GM12878 (cell line): ENCODE results near the gene IAPP. TPM values are rescaled to one million over a fixed set of nuclear protein-coding genes. Genes with fewer than 3 reads are reported as not detected.

Experiments
- ATAC-seq: fragments of 200-7000 bp; cut with Tn5 transposase; 3 replicates; pipeline ENCODE4 v1.9.1; 2020; ENCODE audit warnings: mild to moderate bottlenecking, moderate library complexity
- BruUV-seq: library from RNA; stranded (reverse); fragments of 400-500 nt; replicated peaks from 2 replicates; lab custom pipeline; 2021; lab: Mats Ljungman, UMichigan
- CTCF ChIA-PET: fragments of 300-600 bp; sonication (Branson Sonifier 250); formaldehyde crosslinking; extraction: SDS; loops from one replicate; lab custom pipeline; 2021; ENCODE audit warnings: inconsistent platforms; lab: Yijun Ruan, JAX
- POLR2A ChIA-PET: fragments of 350-600 bp; formaldehyde crosslinking; extraction: SDS; loops from one replicate; lab custom pipeline; 2021; ENCODE audit warnings: inconsistent platforms; lab: Charles Lee
- RAD21 ChIA-PET: fragments of 300-600 bp; sonication (Branson Sonifier 250); formaldehyde crosslinking; loops from one replicate; lab custom pipeline; 2023; ENCODE audit warnings: antibody characterized with exemption; ENCODE audit not compliant: unreplicated experiment; lab: Charles Lee
- SMC1A ChIA-PET: fragments of 300-600 bp; sonication (Branson Sonifier 250); formaldehyde crosslinking; loops from one replicate; lab custom pipeline; 2023; ENCODE audit not compliant: unreplicated experiment, uncharacterized antibody; lab: Charles Lee
- DNase-seq: peaks from one replicate; pipeline ENCODE4 v3.0.0-alpha.2; 2011; ENCODE audit warnings: low read depth, low spot score
- FAIRE-seq: peaks from 3 replicates; lab custom pipeline; 2011; peaks lifted over from hg19 to GRCh38; lab: Jason Lieb, UNC
- H2AFZ ChIP-seq: 2 replicates; pipeline ENCODE4 v1.6.0; 2011; ENCODE audit warnings: low read depth, low read length, control low read depth; ENCODE audit not compliant: control insufficient read depth
- H3K27ac ChIP-seq: 2 replicates; pipeline ENCODE4 v1.5.1; 2011; ENCODE audit warnings: control low read depth; ENCODE audit not compliant: control insufficient read depth, insufficient read depth
- H3K27me3 ChIP-seq, 2 experiments: replicated peaks in 1 of 2; 2 replicates each; pipeline versions ENCODE4 v1.6.0 to v1.6.1; 2011; ENCODE audit warnings: low read length in 1 of 2; ENCODE audit not compliant: control insufficient read depth in 2 of 2, insufficient read depth in 2 of 2
- H3K36me3 ChIP-seq, 2 experiments: 2 replicates each; pipeline ENCODE4 v1.5.1; 2011; ENCODE audit warnings: low read length in 1 of 2; ENCODE audit not compliant: control insufficient read depth in 2 of 2, insufficient read depth in 2 of 2
- H3K4me1 ChIP-seq: 2 replicates; pipeline ENCODE4 v1.6.1; 2011; ENCODE audit warnings: mild to moderate bottlenecking, low read length, moderate library complexity, mixed read lengths; ENCODE audit not compliant: control insufficient read depth, insufficient read depth
- H3K4me2 ChIP-seq: 2 replicates; pipeline ENCODE4 v1.6.0; 2011; ENCODE audit warnings: control low read depth; ENCODE audit not compliant: control insufficient read depth, insufficient read depth
- H3K4me3 ChIP-seq: fragments of 200-600 bp; sonication (generic); 2 replicates; pipeline ENCODE4 v1.5.1; 2016
- H3K79me2 ChIP-seq: 2 replicates; pipeline ENCODE4 v1.6.0; 2011; ENCODE audit warnings: low read length; ENCODE audit not compliant: control insufficient read depth, insufficient read depth
- H3K9ac ChIP-seq: 2 replicates; pipeline ENCODE4 v1.8.0; 2011; ENCODE audit warnings: low read length, control low read depth, mixed read lengths; ENCODE audit not compliant: control insufficient read depth, insufficient read depth
- H3K9me3 ChIP-seq: replicated peaks from 3 replicates; pipeline ENCODE4 v1.5.1; 2011; ENCODE audit warnings: mild to moderate bottlenecking, low read length; ENCODE audit not compliant: control insufficient read depth, insufficient read depth
- H4K20me1 ChIP-seq: 2 replicates; pipeline ENCODE4 v1.6.0; 2011; ENCODE audit not compliant: control insufficient read depth, insufficient read depth
- ATF3 ChIP-seq: IDR thresholded peaks from 2 replicates; pipeline ENCODE4 v1.6.1; 2011; ENCODE audit warnings: low read depth, mild to moderate bottlenecking, low read length, moderate library complexity, borderline replicate concordance; ENCODE audit errors: extremely low read depth
- ATF7 ChIP-seq: fragments of 450-650 bp; IDR thresholded peaks from 2 replicates; pipeline ENCODE4 v1.6.1; 2016; ENCODE audit warnings: low read depth, mild to moderate bottlenecking
- BHLHE40 ChIP-seq, 2 experiments: fragments of 450-650 bp in 1 of 2; IDR thresholded peaks; 2 replicates each; pipeline ENCODE4 v1.6.1; 2011 to 2017; ENCODE audit warnings: low read depth in 2 of 2, borderline replicate concordance in 1 of 2, improper control_type of control experiment in 1 of 2, low read length in 1 of 2, mild to moderate bottlenecking in 1 of 2
- ETV6 ChIP-seq, 2 experiments: fragments of 450-650 bp in 1 of 2; IDR thresholded peaks in 1 of 2; conservative IDR thresholded peaks in 1 of 2; 2 replicates each; pipeline ENCODE4 v1.6.1; 2014; ENCODE audit warnings: antibody characterized with exemption in 1 of 2, borderline replicate concordance in 1 of 2, low read depth in 1 of 2, mild to moderate bottlenecking in 1 of 2, moderate library complexity in 1 of 2
- IRF3 ChIP-seq: fragments of 450-650 bp; IDR thresholded peaks from 2 replicates; pipeline ENCODE4 v1.6.1; 2014; ENCODE audit warnings: mild to moderate bottlenecking
- PKNOX1 ChIP-seq: fragments of 450-650 bp; IDR thresholded peaks from 2 replicates; pipeline ENCODE4 v1.6.1; 2016; ENCODE audit warnings: mild to moderate bottlenecking
- REST ChIP-seq: IDR thresholded peaks from 2 replicates; pipeline ENCODE4 v1.6.1; 2012; ENCODE audit warnings: mild to moderate bottlenecking, low read depth, low read length
- SMAD5 ChIP-seq: IDR thresholded peaks from 2 replicates; pipeline ENCODE4 v1.6.1; 2016; ENCODE audit warnings: antibody characterized with exemption, low read depth
- WGBS: methylation state at CpG from one replicate; pipeline ENCODE4 v1.1.6; 2016; ENCODE audit warnings: low lambda C conversion rate; ENCODE audit not compliant: insufficient replicate concordance, insufficient coverage; ENCODE audit errors: missing lambda C conversion rate; 5-methylcytosine and 5-hydroxymethylcytosine counted together
- in situ Hi-C: fragments of 300-500 bp; cut with MboI; formaldehyde crosslinking; loops from 9 replicates; pipeline ENCODE4 v1.14.3; 2018; ENCODE audit warnings: mixed read lengths
- intact Hi-C: fragments of 100-400 bp; cut with micrococcal nuclease; formaldehyde crosslinking; loops from one replicate; pipeline ENCODE4 v1.14.2; 2022; ENCODE audit not compliant: unreplicated experiment
- polyA plus RNA-seq, 11 experiments: library from polyadenylated mRNA; depleted of rRNA in 4 of 11; unstranded in 6 of 11; stranded (reverse) in 5 of 11; fragments of >200 nt; fragmentation: Nextera tagmentation in 4 of 11; fragmentation: Illumina TruSeq in 1 of 11; extraction: Ambion mirVana in 4 of 11; extraction: Trizol in 1 of 11; gene quantifications; 1 replicate in 1 of 11; 2 replicates in 10 of 11; pipeline versions ENCODE4 v1.2.1 to v1.2.3, GENCODE V29; 2011 to 2016; ENCODE audit warnings: inconsistent platforms in 2 of 11, missing spikeins in 2 of 11, low read depth in 1 of 11
- total RNA-seq, 4 experiments: library from RNA; depleted of rRNA in 3 of 4; stranded (reverse); fragments of >200 nt in 3 of 4; fragmentation: Illumina TruSeq in 1 of 4; extraction: Trizol in 1 of 4; gene quantifications; 2 replicates each; pipeline versions ENCODE4 v1.2.1 to v1.2.3, GENCODE V29; 2013 to 2021

The IAPP gene
- total and polyA plus RNA-seq, 10 of the 15 experiments (the other 5 are each of a cell fraction or from before 2014, with no cell fraction given), result not detected

GRCh38 chr12:21340403-21340802 is 32.3 kb upstream of the IAPP start:
- 0% methylated on average over 6 of the region's 6 CpGs for whole genome bisulfite sequencing
- CTCF ChIA-PET, result no interaction called here
- no TSS peak for BruUV-seq
- no peaks in the 10 kb centered on the region for H3K4me1 ChIP-seq
- DNase-seq, result no peak
- no peaks in the 10 kb centered on the region for H4K20me1 ChIP-seq
- POLR2A ChIA-PET, result no interaction called here
- intact Hi-C loops (no loop called here), in situ Hi-C loops (no loop called here)
- H3K4me2 ChIP-seq, result no peak overlapping the region
- H3K4me3 ChIP-seq, result no peak overlapping the region
- no peak for FAIRE-seq
- TF ChIP-seq ETV6 (conservative IDR thresholded peaks at IDR 0.05 in 1 of 2, IDR thresholded peaks at IDR 0.05 in 1 of 2; ENCODE audit: borderline replicate concordance in 1 of 2, low read depth in 1 of 2) (no peak), ATF3 (no peak), IRF3 (no peak), BHLHE40 (IDR thresholded peaks at IDR 0.05; ENCODE audit: borderline replicate concordance in 1 of 2, low read depth in 2 of 2, low read length in 1 of 2) (0 out of 4 replicates have a peak, but pooled peaks of 1 of the 2 experiments have one; percentile 26), ATF7 (peak; percentile 39; the same call in 1 of the 2 replicates), SMAD5 (no peak), PKNOX1 (peak; percentile 44; the same call in 1 of the 2 replicates), REST (no peak)
- no peak overlapping the region for H2AFZ ChIP-seq
- H3K27ac ChIP-seq, result no peak overlapping the region
- no peaks in the 10 kb centered on the region for H3K36me3 ChIP-seq
- no peaks in the 10 kb centered on the region for H3K9me3 ChIP-seq
- no peaks in the 10 kb centered on the region for H3K79me2 ChIP-seq
- ATAC-seq, result peak; percentile 29; the same call in 2 of the 3 replicates
- H3K9ac ChIP-seq, result no peak overlapping the region
- H3K27me3 ChIP-seq, result no peaks in the 10 kb centered on the region
- SMC1A ChIA-PET, result no interaction called here
- RAD21 ChIA-PET, result no interaction called here
